HL-60/S4 (cell line): ENCODE measurements around the gene R3HDM1.

Experiments used
- in situ Hi-C: fragments of 300-500 bp; cut with MboI; formaldehyde crosslinking; loops from 2 replicates; pipeline ENCODE4 v1.14.3; 2022; ENCODE audit warnings: low sequenced_read_pairs

Gene R3HDM1

GRCh38 chr2:135701442-135701841 lies 170.2 kb downstream of the R3HDM1 start:
- in situ Hi-C loops = loop anchor here (25.0 kb wide), 2 partner anchors 239 to 689 kb away; no protein-coding TSS in a partner anchor

- in situ Hi-C loops = loop anchor here (25.0 kb wide), 2 partner anchors 241 to 691 kb away; no protein-coding TSS in a partner anchor
Observed at GRCh38 chr2:135703300-135703699, 172.0 kb downstream of the R3HDM1 start.

GRCh38 chr2:135704075-135704474 lies 172.8 kb downstream of the R3HDM1 start:
- in situ Hi-C loops = loop anchor here (25.0 kb wide), 2 partner anchors 242 to 692 kb away; no protein-coding TSS in a partner anchor

- in situ Hi-C loops = loop anchor here (25.0 kb wide), 2 partner anchors 246 to 696 kb away; no protein-coding TSS in a partner anchor
Observed at GRCh38 chr2:135708159-135708558, 176.9 kb downstream of the R3HDM1 start.

GRCh38 chr2:135709992-135710391 lies 178.7 kb downstream of the R3HDM1 start:
- in situ Hi-C loops = loop anchor here (25.0 kb wide), 2 partner anchors 248 to 698 kb away; no protein-coding TSS in a partner anchor

GRCh38 chr2:135715086-135715485 lies 183.8 kb downstream of the R3HDM1 start:
- in situ Hi-C loops = loop anchor here (25.0 kb wide), 2 partner anchors 253 to 703 kb away; no protein-coding TSS in a partner anchor

- in situ Hi-C loops = no loop called here
Observed at GRCh38 chr2:135728064-135728743, 196.9 kb downstream of the R3HDM1 start.

GRCh38 chr2:135732561-135732960 lies 201.3 kb downstream of the R3HDM1 start:
- in situ Hi-C loops = no loop called here

GRCh38 chr2:135733045-135733444 lies 201.8 kb downstream of the R3HDM1 start:
- in situ Hi-C loops = no loop called here

GRCh38 chr2:135736546-135736945 lies 205.3 kb downstream of the R3HDM1 start:
- in situ Hi-C loops = no loop called here

GRCh38 chr2:135740206-135740605 lies 208.9 kb downstream of the R3HDM1 start:
- in situ Hi-C loops = no loop called here

GRCh38 chr2:135741043-135741394 lies 209.7 kb downstream of the R3HDM1 start:
- in situ Hi-C loops = no loop called here

- in situ Hi-C loops = no loop called here
Observed at GRCh38 chr2:135741395-135742324, 210.4 kb downstream of the R3HDM1 start, which contains the start of gene UBXN4. Gene UBXN4 (plus strand): TSS chr2:135741855. CDS start chr2:135741930, 75 bp downstream.

- in situ Hi-C loops = no loop called here
Observed at GRCh38 chr2:135742325-135742757, 211.1 kb downstream of the R3HDM1 start.

GRCh38 chr2:135743860-135744259 lies 212.6 kb downstream of the R3HDM1 start:
- in situ Hi-C loops = no loop called here

GRCh38 chr2:135744760-135745314 lies 213.6 kb downstream of the R3HDM1 start:
- in situ Hi-C loops = no loop called here

- in situ Hi-C loops = no loop called here
Observed at GRCh38 chr2:135745545-135745944, 214.3 kb downstream of the R3HDM1 start.

GRCh38 chr2:135755573-135755972 lies 224.3 kb downstream of the R3HDM1 start:
- in situ Hi-C loops = no loop called here

GRCh38 chr2:135756692-135757091 lies 225.4 kb downstream of the R3HDM1 start:
- in situ Hi-C loops = no loop called here

- in situ Hi-C loops = no loop called here
Observed at GRCh38 chr2:135762022-135762421, 230.7 kb downstream of the R3HDM1 start.

GRCh38 chr2:135762530-135762929 lies 231.2 kb downstream of the R3HDM1 start:
- in situ Hi-C loops = no loop called here
